Immature natural killer cell (primary cell): Measurements from ENCODE around the gene RFXAP. TPM values are rescaled to one million over a fixed set of nuclear protein-coding genes. Genes with fewer than 3 reads are reported as not detected.

Experiments used
- DNase-seq, 3 donors: peaks; one replicate each; pipeline ENCODE4 v3.0.0; 2022; ENCODE audit warnings: mixed read lengths in 1 of 3
- H3K27ac Mint-ChIP-seq, 6 donors: one replicate each; pipeline ENCODE4 v1.8.0; 2020; ENCODE audit warnings: mixed read lengths in 6 of 6, mild to moderate bottlenecking in 5 of 6, inconsistent platforms in 4 of 6, moderate library complexity in 3 of 6
- H3K27me3 Mint-ChIP-seq, 3 donors: one replicate each; pipeline ENCODE4 v1.8.0; 2020 to 2021; ENCODE audit warnings: low read depth in 3 of 3, mild to moderate bottlenecking in 3 of 3, mixed read lengths in 3 of 3, moderate library complexity in 3 of 3, inconsistent platforms in 1 of 3
- H3K36me3 Mint-ChIP-seq, 3 donors: one replicate each; pipeline ENCODE4 v1.8.0; 2020; ENCODE audit warnings: mixed read lengths in 3 of 3, inconsistent platforms in 2 of 3, mild to moderate bottlenecking in 2 of 3
- H3K4me1 Mint-ChIP-seq, 2 donors: one replicate each; pipeline ENCODE4 v1.8.0; 2020; ENCODE audit warnings: inconsistent platforms in 2 of 2, mild to moderate bottlenecking in 2 of 2, mixed read lengths in 2 of 2, moderate library complexity in 1 of 2
- H3K4me3 Mint-ChIP-seq, 5 donors: one replicate each; pipeline ENCODE4 v1.8.0; 2020; ENCODE audit warnings: mild to moderate bottlenecking in 5 of 5, mixed read lengths in 5 of 5, inconsistent platforms in 3 of 5, moderate library complexity in 3 of 5
- H3K9me3 Mint-ChIP-seq, 6 donors: one replicate each; pipeline ENCODE4 v1.8.0; 2020; ENCODE audit warnings: mild to moderate bottlenecking in 6 of 6, mixed read lengths in 6 of 6, inconsistent platforms in 4 of 6, moderate library complexity in 3 of 6
- polyA plus RNA-seq, 3 donors: library from polyadenylated mRNA; unstranded; fragments of 300-500 nt; fragmentation: Illumina TruSeq; gene quantifications; one replicate each; pipeline ENCODE4 v1.2.3, GENCODE V29; 2021

Gene RFXAP
- polyA plus RNA-seq, 3 donors from 2014 or later: 2.6 to 4.8 (median 4.3) TPM

- no peak overlapping the region for H3K4me3 Mint-ChIP-seq
- H3K27me3 Mint-ChIP-seq: peaks cover 6 to 21% (median 8%) of the 10 kb centered on the region in 3 donors
- no peaks in the 10 kb centered on the region for H3K36me3 Mint-ChIP-seq
- no peaks in the 10 kb centered on the region for H3K4me1 Mint-ChIP-seq
- H3K9me3 Mint-ChIP-seq: no peaks in the 10 kb centered on the region
- no peak overlapping the region for H3K27ac Mint-ChIP-seq
- DNase-seq: no peak
These were observed 43.7 kb downstream of the RFXAP start for GRCh38 chr13:36862722-36863121.

- Mint-ChIP-seq H3K27ac (no peak overlapping the region), H3K9me3 (no peaks in the 10 kb centered on the region), H3K27me3 (peaks cover 3 to 19% (median 8%) of the 10 kb centered on the region in 3 donors), H3K4me3 (no peak overlapping the region), H3K4me1 (no peaks in the 10 kb centered on the region), H3K36me3 (no peaks in the 10 kb centered on the region)
- DNase-seq: no peak
These were observed 46.2 kb downstream of the RFXAP start for GRCh38 chr13:36865265-36865664.

GRCh38 chr13:36866232-36866631 lies 47.2 kb downstream of the RFXAP start:
- DNase-seq: no peak
- Mint-ChIP-seq H3K27ac (no peak overlapping the region), H3K9me3 (no peaks in the 10 kb centered on the region), H3K27me3 (peaks cover 4 to 16% (median 5%) of the 10 kb centered on the region in 3 donors), H3K36me3 (no peaks in the 10 kb centered on the region), H3K4me1 (no peaks in the 10 kb centered on the region), H3K4me3 (no peak overlapping the region)

GRCh38 chr13:36870050-36870692 lies 51.1 kb downstream of the RFXAP start:
- H3K27ac Mint-ChIP-seq: no peak overlapping the region
- H3K36me3 Mint-ChIP-seq: no peaks in the 10 kb centered on the region
- H3K4me3 Mint-ChIP-seq: no peak overlapping the region
- DNase-seq: no peak
- H3K9me3 Mint-ChIP-seq: no peaks in the 10 kb centered on the region
- H3K4me1 Mint-ChIP-seq: no peaks in the 10 kb centered on the region
- peaks cover 3 to 9% (median 6%) of the 10 kb centered on the region in 3 donors for H3K27me3 Mint-ChIP-seq

GRCh38 chr13:36872621-36873020 lies 53.6 kb downstream of the RFXAP start:
- no peak for DNase-seq
- no peaks in the 10 kb centered on the region for H3K36me3 Mint-ChIP-seq
- no peak overlapping the region for H3K4me3 Mint-ChIP-seq
- no peak overlapping the region for H3K27ac Mint-ChIP-seq
- H3K27me3 Mint-ChIP-seq: peaks cover 3 to 8% (median 4%) of the 10 kb centered on the region in 3 donors
- no peaks in the 10 kb centered on the region for H3K9me3 Mint-ChIP-seq
- H3K4me1 Mint-ChIP-seq: no peaks in the 10 kb centered on the region

GRCh38 chr13:36875431-36875830 lies 56.4 kb downstream of the RFXAP start:
- H3K27me3 Mint-ChIP-seq: peaks cover 3 to 7% (median 3%) of the 10 kb centered on the region in 3 donors
- no peak for DNase-seq
- no peak overlapping the region for H3K4me3 Mint-ChIP-seq
- no peaks in the 10 kb centered on the region for H3K9me3 Mint-ChIP-seq
- no peaks in the 10 kb centered on the region for H3K36me3 Mint-ChIP-seq
- no peaks in the 10 kb centered on the region for H3K4me1 Mint-ChIP-seq
- H3K27ac Mint-ChIP-seq: no peak overlapping the region

- Mint-ChIP-seq H3K4me1 (no peaks in the 10 kb centered on the region), H3K27me3 (peaks cover 3 to 7% (median 3%) of the 10 kb centered on the region in 3 donors), H3K36me3 (no peaks in the 10 kb centered on the region), H3K4me3 (no peak overlapping the region), H3K9me3 (no peaks in the 10 kb centered on the region), H3K27ac (no peak overlapping the region)
- DNase-seq: no peak
These were observed 56.9 kb downstream of the RFXAP start for GRCh38 chr13:36875961-36876360.

Other genes with a start within 250 kb of the RFXAP start
- gene SERTM1, start 145.2 kb upstream of the RFXAP start, polyA plus RNA-seq: not detected
- under 1 TPM in 1 of 3 donors, not detected in 2; 0.07 TPM for gene SMAD9, start 101.0 kb downstream of the RFXAP start, polyA plus RNA-seq
- 100 to 1,000 TPM in 2 of 3 donors, 10 to 100 TPM in 1; 73.9 to 135 (median 100) TPM for gene ALG5, start 180.1 kb downstream of the RFXAP start, polyA plus RNA-seq
- gene EXOSC8, start 181.6 kb downstream of the RFXAP start, polyA plus RNA-seq: 10 to 100 TPM; 51.2 to 64.0 (median 62.8) TPM
- gene SUPT20H, start 240.5 kb downstream of the RFXAP start, polyA plus RNA-seq: 10 to 100 TPM; 31.5 to 47.2 (median 40.3) TPM